Measurements from ENCODE around the gene IFNGR2. TPM values are rescaled to one million over a fixed set of nuclear protein-coding genes. Genes with fewer than 3 reads are reported as not detected.

The IFNGR2 gene
- 47.0 to 57.9 TPM (median 54.6 TPM) in 5 replicates for total RNA-seq (2022; extraction: Qiagen RNA extraction; ENCODE audit: low read depth)

GRCh38 chr21:33403128-33403785, at the start of gene IFNGR2:
Gene IFNGR2 (plus strand): TSS chr21:33403413. CDS start chr21:33403544, 131 bp downstream.

GRCh38 chr21:33479679-33480480, 76.7 kb downstream of the IFNGR2 start, which contains the start of gene TMEM50B:
Gene TMEM50B (minus strand): TSS chr21:33479974. CDS start chr21:33468885, 11,089 bp downstream.

Other genes with a start within 250 kb of the IFNGR2 start
- gene IFNAR2, start 173.5 kb upstream of the IFNGR2 start, total RNA-seq (2022; extraction: Qiagen RNA extraction; ENCODE audit: low read depth), result 12.5 to 16.6 TPM (median 12.9 TPM) in 5 replicates
- gene IL10RB, start 137.0 kb upstream of the IFNGR2 start, total RNA-seq (2022; extraction: Qiagen RNA extraction; ENCODE audit: low read depth), result 14.8 to 20.6 TPM (median 18.7 TPM) in 5 replicates
- gene IFNAR1, start 78.4 kb upstream of the IFNGR2 start, total RNA-seq (2022; extraction: Qiagen RNA extraction; ENCODE audit: low read depth), result 13.7 to 23.8 TPM (median 16.1 TPM) in 5 replicates
- gene TMEM50B, start 76.6 kb downstream of the IFNGR2 start, total RNA-seq (2022; extraction: Qiagen RNA extraction; ENCODE audit: low read depth), result 8.6 to 12.2 TPM (median 10.4 TPM) in 5 replicates
- 0.17 to 0.54 TPM (median 0.27 TPM) in 5 replicates for gene DNAJC28, start 88.3 kb downstream of the IFNGR2 start, total RNA-seq (2022; extraction: Qiagen RNA extraction; ENCODE audit: low read depth)
- 63.4 to 74.1 TPM (median 65.1 TPM) in 5 replicates for gene GART, start 138.7 kb downstream of the IFNGR2 start, total RNA-seq (2022; extraction: Qiagen RNA extraction; ENCODE audit: low read depth)
- gene SON, start 139.6 kb downstream of the IFNGR2 start, total RNA-seq (2022; extraction: Qiagen RNA extraction; ENCODE audit: low read depth), result 75.2 to 93.6 TPM (median 86.1 TPM) in 5 replicates
- 13.3 to 20.4 TPM (median 17.3 TPM) in 5 replicates for gene DONSON, start 185.3 kb downstream of the IFNGR2 start, total RNA-seq (2022; extraction: Qiagen RNA extraction; ENCODE audit: low read depth)
- gene CRYZL1, start 238.3 kb downstream of the IFNGR2 start, total RNA-seq (2022; extraction: Qiagen RNA extraction; ENCODE audit: low read depth), result 11.7 to 14.0 TPM (median 13.3 TPM) in 5 replicates
- gene ITSN1, start 239.1 kb downstream of the IFNGR2 start, total RNA-seq (2022; extraction: Qiagen RNA extraction; ENCODE audit: low read depth), result 16.2 to 20.8 TPM (median 18.9 TPM) in 5 replicates